ENCODE measurements around the gene CHAD.
"Not testable (repeated sequence)": the region's sequence is repeated elsewhere in the genome, so short reads cannot be mapped to it uniquely, and the experiment has no call there.

Gene CHAD

DNA sequence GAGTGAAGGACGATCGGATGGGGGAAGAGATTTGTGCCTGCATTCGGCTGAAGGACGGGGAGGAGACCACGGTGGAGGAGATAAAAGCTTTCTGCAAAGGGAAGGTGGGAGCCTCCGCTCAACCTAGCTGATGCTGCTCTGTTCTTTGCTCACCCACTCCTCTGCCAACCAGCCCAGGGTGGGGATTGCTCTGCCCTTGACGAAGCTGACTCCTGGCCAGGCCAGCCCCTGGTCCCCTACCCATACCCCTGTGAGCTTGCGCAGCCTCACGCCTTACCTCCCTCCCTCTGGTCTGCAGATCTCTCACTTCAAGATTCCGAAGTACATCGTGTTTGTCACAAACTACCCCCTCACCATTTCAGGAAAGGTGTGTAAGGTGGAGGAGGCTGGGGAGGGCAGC, 5.2 kb upstream of the CHAD start:
- DNase-seq (ENCODE audit: low spot score): no peak

DNA sequence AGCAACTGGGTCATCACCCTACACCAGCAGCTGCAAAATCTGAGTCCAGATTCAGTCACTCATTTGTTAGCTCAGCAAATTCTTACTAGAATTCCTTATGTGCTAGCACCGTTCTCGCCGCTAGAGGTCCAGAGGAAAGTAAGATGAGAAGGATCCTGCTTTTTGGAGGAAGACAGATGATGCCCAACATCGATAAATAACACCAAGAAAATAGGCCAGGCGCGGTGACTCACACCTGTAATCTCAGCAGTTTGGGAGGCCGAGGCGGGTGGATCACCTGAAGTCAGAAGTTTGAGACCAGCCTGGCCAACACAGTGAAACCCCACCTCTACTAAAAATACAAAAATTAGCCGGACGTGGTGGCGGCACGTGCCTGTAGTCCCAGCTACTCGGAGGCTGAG, 4.1 kb upstream of the CHAD start:
- not testable (repeated sequence) for DNase-seq (ENCODE audit: low spot score)

DNA sequence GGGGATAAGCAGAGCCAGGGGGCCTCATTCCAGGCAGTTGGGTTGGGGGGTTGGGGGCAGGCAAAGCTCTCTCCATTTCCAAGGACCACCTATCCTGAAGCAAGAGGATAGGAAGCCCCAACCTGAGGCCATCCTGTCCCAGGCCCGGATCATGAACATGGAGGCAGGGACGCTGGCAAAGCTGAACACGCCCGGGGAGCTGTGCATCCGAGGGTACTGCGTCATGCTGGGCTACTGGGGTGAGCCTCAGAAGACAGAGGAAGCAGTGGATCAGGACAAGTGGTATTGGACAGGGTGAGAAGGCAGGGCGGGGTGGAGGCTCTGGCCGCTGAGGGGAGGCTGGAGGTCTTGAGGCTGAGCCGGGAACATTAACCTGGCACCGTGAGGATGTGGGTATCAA, 3.6 kb upstream of the CHAD start:
- no peak for DNase-seq (ENCODE audit: low spot score)

DNA sequence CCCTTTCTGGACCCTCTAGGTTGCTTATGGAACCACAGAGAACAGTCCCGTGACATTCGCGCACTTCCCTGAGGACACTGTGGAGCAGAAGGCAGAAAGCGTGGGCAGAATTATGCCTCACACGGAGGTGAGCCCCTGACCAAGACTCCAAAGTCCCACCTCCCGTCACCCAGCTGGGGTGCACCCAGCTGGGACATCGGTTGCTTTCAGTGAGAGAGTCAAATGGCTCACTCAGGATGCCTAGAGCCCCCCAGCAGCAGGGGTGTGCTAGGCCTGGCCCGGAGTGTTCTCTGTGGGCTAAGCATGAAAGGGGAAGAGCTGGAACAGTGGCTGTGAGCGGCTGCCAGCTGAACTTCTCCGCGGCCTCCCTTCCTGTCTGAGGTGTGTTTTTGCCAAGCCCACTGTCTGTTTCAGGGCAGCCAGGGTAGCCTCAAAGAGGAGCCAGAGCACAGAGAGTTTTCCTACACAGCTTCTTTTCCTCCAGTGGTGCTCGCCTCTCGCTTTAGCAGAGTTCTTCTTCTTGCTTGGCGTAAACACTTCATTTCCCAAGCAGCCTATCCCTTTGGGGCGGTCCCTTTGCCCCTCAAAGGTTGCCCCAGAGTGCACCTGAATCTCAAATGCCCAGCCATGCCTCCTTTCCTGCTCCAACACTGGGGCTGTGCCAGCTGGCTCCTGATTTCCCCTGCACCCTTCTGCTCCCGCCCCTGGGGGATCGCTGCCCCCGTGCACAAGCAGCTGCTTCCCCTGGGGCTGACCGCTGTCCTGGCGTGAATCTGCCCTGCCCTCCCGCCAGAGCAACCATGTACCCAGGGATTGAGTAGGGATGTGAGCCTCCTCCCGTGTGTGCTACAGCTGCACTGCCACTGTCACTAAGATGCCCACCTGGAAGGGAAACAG, 2.6 kb upstream of the CHAD start:
- no peak for DNase-seq (ENCODE audit: low spot score)

DNA sequence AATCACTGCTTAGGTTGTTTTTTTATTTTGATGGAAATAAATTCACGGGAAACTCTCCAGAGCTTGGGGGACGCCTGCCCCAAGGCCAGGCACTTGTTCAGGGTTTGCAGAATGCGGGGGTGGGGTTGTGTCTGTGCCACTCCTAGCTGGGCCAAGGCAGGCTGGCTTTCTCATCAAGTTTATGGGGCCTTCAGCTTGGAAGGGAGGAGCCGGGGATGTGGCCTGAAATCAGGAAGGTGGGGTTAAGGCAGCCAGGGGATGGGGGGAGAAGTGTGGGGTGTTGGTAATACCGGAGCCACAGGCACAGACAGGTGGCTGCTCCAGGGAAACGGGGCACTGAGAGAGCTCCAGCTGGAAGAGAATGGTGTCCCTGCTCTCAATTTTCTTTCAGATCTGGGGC, 1.7 kb upstream of the CHAD start:
- no peak for DNase-seq (ENCODE audit: low spot score)

DNA sequence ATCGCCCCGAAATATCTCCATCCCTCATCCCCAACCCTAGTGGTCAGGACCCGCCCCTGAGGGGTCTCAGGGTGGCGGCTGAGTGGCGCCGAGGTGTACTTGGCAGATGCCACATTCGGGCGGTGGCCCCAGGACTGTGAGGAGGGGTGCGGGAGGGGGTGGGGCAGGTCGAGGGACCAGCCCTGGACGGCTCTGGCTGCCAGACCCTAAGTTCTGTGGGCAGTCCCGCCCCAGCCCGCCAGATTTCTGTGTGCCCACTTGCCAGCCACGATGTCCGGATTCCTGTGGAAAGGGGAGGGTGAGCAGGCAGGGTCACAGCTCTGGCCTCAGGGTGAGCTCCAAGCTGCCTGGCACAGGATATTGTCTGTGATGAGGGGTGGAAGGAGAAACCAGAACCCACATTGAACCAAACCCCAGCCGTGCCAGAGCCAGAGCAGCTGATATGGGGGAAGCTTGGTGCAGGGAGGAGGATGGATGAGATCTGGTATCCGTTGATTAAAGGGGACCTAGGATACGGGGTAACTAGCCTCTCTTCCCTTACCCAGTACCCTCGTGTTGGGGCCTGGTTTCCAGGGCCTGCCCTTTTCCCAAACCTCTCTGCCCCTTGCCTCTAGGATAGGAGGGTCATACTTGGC, 1.1 kb upstream of the CHAD start:
- DNase-seq (ENCODE audit: low spot score): no peak

DNA sequence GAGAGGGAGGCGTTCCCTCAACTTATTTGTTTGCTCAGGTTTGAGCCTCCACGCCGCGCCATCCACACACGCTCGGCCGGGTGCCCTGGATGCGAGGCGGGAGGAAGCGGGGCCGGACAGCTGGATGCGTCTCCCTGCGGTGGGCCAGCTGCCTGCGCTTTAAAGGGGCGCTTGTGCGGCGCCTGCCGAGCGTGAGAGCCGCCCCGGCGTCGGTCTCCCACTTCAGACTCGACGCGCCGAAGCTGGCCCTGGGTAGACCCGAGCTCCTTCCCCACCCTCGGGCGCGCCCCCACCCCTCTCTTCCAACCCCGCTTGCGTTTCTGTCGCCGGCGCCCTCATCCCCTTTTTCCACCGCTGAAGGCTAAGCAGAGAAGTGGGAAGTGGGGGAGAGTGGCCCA, 527 bp upstream of the CHAD start:
- peak; percentile 40 for DNase-seq (ENCODE audit: low spot score)

DNA sequence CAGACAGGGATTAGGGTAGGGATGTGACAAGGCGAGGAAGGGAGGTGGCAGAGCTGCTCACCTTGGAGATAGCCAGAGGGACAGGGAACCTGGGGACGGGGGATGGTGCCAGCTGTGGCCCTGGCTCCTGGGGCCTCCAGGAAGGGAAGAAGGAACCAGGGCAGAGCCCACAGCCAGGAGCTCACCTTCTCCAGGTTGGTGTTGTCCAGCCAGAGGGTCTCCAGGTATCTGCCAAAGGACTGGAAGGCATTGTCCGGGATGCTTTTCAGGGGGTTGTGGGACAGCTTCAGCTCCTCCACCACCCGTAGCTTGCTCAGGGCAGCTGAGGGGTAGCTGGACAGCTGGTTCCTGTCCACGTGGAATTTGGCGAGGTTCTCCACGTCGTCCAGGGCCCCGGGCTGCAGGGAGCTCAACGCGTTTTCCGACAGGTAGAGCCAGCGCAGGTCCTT, 801 bp downstream of the CHAD start:
- no peak for DNase-seq (ENCODE audit: low spot score)

DNA sequence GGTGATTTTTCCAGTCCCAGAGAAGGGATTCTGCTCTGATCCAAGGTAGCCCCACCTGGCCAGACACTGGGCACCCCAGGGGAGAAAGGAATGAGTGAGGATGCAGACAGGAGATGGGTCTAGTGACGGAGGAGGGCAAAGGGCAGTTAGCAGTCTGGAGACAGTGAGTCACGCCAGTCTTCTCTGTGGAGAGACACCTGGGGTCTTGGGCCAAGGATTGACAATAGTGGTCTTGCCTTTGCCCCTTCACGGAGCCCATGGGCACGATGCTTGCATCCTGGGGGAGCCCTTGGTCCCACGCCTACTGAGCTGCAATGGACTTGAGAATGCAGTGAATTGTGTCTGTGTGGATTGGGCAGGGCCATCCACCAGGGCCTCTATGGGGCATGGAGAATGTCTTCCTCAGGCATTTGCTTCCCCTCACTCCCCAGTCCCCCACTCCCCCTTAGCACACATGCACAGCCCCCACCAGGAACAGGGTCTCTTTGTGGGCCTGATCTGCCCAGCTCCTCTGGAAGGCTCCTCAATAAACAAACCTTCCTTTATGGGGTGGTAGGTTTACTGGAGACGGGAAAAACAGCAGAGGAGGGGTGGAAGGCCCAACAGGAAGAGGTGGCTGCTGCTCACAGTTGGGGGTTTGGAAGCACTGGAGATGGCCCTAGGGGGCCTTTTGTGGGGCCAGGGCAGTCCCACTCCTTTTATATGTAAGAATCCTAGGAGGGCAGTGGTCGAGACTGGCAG, 1.4 kb downstream of the CHAD start:
- no peak for DNase-seq (ENCODE audit: low spot score)

DNA sequence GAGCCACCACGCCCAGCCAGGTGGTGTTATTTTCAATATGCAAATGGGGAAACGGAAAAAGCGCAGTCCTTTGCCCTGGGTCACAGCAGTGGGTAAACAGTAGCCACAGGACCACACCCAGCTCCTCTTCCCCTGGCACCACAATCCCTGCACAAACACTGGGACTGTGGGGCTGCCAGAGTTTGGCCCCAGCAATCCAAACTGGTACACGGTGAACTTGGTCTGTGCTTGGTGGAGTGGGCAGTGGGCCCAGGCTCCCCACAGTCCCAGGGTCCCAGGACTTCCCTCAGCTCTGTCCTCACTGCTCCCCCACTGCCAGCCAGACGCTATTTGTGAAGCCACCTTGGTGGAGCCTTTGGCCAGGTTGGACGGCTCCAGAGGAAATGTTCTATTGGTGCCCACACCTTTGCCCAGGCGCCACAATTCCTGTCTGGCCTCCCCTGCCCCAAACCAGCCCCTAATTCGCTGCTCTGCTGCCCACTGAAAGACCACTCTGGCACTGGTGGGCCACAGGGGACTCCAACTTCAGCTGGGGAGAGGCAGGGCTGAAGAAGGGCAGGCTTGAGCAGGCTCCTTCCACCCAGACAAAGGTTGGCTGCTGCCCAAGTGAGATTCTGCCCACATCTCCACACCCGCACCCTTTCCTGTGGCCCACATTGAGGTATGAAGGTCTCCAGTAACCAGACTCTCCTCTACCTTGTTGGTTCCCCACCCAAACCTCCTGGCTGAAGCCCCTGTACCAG, 2.1 kb downstream of the CHAD start:
- no peak for DNase-seq (ENCODE audit: low spot score)

DNA sequence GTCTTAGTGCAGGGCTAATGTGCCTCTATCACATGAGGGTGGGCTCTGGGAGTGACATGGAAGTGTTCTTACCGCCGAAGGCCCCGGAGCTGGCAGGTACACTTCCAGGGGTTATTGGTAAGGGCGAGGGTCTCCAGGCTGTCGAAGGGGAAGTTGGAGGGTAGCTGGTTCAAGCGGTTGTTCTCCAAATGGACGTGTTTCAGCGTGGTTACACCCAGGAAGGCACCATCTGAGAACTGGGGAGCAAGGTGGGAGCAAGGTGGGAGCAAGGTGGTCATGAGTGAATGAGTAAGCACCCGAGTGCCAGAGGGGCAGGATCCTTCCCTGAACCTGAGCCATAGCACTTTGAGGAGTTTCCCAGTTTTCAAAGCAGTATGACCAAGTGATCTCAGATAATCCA, 3.0 kb downstream of the CHAD start:
- DNase-seq (ENCODE audit: low spot score): no peak

DNA sequence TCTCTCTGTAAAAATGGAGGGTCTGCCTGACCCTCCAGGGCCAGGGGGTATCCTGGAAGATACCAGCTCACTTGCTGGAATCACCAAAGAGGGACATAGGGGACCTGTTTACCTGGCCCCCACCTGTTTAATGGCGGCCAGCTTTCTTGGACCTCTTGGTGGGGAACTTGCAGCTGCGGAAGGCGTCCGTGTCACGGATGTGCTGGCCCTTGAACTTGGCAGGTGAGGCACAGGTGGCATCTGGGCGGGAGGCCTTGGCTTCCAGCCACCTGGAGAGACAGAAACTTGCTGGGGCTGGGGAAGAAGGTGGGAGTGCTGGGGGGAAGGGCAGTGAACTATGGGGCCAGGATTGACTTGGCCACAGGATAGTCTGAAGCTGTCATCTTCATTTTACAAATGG, 3.5 kb downstream of the CHAD start:
- no peak for DNase-seq (ENCODE audit: low spot score)

DNA sequence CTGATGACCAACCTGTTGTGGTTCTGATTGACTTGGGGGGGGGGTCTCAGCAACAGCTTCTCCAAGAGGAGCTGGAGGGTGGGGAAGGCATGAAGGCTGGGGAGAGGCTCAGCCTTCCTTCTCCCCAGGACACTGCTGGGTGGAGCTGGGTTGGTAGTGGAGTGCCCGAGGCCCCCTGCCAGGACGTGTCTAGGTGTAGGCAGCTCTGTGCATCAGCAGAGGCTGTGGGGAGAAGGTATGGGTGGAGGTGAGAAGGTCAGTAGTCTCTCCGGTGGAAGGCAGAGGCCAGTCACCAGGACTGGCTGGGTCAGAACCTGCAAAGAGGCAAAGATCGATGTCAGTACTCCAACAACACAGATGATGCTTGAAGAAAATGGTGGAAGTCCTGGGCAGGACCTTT, 3.9 kb downstream of the CHAD start:
- no peak for DNase-seq (ENCODE audit: low spot score)

DNA sequence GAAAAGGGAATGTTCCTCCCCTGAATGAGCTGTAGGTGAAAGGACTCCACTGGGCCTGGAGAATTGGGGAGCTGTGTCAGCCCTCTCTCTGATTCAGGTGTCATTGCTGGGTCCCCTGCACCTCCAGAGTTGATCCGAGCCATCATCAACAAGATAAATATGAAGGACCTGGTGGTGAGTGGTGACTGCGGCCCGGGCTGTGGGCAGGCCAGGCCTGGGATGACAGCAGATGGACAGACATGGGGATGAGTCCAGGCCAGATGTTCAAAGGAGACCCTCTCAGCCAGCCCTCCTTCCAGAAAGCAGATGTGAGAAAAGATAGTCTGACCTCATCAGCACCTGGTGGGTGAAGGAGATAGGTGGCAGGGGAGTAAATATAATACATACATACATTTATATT, 4.6 kb downstream of the CHAD start:
- no peak for DNase-seq (ENCODE audit: low spot score)

DNA sequence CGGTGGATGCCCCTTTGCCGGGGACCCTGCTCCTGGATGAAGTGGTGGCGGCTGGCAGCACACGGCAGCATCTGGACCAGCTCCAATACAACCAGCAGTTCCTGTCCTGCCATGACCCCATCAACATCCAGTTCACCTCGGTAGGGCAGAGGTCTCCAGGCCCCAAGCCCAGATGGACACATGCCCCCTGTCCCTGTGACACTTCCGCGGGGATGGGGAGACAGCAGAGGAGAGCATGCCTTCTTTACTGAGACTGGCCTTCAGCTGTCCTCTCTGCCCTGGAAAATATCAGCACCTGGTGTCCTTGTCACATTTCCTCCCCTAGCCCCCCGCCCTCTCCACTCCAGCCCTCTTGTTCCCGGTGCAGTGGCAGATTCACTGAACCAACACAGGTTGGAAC, 6.2 kb downstream of the CHAD start:
- no peak for DNase-seq (ENCODE audit: low spot score)

DNA sequence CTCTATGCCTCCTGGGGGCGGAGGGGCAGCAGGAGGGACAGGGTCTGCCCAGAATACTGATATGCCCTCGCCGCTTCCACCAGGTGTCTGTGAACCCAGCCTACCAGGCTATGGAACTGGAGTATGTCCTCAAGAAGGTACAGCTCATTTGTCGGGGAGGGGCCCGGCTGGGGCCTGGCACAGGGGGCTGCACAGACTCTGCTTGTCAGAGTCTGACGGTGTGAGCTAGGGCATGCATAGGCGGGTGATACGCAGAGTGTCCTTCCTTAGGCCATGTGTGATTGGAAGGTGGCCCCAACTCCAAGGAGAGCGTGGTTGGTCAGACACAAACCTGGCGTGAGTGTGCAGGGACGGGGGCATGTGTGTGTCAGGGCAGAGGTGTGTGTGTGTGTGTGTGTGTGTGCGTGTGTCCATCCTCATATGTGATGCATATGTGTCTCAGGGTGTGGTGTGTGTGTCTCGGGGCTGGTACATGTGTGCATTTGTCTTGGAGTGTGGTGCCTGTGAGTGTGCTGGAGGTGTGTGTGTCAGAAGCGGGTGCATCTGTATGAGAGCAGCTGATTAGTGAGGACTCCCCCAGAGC, 7.0 kb downstream of the CHAD start:
- no peak for DNase-seq (ENCODE audit: low spot score)

DNA sequence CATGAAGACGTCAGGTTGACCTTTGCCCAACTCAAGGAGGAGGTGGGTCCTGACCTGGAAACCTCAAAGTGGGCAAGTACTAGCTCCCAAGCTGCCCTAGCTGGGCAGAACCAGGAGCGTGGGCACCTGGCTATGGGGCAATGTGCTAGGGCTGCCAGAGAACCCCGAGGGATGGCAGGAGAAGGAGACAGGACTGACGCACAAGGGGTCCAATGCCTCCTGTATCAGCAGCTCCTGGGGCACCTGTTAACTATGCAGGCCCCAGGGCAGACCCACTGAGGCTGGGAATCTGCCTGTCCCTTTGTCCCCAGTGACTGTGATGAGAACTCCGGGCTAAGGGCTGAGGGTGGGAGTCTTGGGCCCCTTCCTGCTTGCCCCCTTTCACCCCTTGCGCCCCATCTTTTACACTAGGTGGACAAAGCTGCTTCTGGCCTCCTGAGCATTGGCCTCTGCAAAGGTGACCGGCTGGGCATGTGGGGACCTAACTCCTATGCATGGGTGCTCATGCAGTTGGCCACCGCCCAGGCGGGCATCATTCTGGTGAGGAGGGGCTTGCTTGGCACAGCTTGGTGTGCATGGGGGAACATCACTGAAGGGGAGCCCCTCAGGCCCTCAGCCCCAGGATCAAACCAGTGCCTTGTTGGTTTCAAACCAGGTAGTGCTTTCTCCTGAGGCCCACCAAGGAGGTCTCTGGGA, 7.7 kb downstream of the CHAD start:
- no peak for DNase-seq (ENCODE audit: low spot score)

DNA sequence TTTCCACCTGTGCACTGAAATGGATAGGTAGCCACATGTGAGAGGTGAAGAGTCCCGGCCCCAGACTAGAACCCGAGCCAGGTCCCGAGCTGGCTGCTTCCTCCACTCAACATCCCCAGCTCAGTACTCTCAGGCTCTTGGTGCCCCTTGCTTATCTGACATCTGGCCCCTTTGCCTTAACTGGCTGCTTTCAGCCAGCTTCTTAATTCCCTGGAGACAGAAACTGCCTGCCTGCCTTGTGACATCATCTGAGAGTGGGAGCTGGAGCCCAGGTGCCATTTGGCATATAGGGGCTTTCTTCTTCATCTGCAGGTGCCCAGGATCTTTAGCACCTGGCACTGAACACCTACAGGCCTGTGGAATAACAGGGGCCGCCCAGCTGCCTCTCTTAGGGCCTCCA, 8.9 kb downstream of the CHAD start:
- no peak for DNase-seq (ENCODE audit: low spot score)

DNA sequence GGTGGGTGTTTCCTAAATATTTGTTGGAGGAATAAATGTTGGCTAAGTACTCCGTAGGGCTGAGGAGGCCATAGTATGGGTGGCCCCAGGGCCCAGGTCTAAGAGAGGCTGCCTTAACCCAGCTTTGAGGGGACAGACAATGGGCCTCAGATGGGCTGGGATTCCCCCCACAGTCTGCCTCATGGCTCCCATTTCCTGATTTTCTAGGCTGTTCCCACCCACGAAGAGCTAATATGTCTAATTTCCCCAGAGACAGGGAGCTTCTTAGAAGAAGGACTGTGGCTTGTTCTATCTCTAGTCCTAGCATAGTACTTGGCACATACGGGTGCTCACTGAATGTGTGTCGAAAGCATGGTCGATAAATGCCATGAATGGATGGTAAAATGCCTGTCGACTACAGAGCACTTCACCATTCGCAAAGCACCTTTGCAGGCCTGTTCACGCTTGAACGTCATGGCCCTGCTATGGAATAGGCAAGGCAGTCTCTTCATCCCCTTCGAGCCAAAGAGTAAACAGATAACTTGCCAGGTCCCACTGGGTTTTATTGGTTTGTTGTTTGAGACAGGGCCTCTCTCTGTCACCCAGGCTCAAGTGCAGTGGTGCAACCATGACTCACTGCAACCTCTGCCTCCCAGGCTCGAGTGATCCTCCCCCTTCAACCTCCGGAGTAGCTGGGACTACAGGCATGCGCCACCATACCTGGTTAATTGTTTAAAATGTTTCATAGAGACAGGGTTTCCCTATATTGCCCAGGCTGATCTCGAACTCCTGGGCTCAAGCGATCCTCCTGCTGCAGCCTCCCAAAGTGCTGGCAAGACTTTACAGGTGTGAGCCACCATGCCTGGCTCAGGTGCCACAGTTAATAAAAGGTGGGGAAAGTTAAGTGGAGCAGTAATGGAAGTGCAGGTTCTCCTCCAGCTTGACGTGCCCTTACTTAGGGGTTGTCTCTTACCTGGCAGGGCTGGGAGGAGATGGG, 9.7 kb downstream of the CHAD start:
- DNase-seq (ENCODE audit: low spot score): no peak

DNA sequence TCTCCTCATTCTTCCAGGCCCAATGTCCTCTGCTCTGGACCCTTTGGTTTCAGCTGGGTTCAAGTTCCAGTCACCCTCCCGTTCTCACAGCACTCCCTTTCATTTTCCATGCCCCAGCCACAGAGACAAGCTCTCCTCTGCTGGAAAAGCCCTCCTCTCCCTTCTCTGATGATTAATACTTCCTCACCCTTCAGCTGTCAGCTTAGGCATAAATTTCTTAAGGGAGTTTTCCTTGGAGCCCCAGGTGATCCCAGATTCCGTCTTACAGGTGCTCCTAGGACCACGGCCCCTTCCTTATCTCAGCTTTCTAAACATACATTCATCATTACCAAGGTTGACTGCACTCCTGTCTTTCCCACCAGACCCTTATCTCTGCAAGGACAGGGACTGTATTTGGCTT, 10.4 kb downstream of the CHAD start:
- DNase-seq (ENCODE audit: low spot score): no peak

Data from hepatic stellate cell (primary cell).